Peyer's patch (tissue), 4 donors: Measurements from ENCODE around the gene AUTS2.

Source experiments
- CTCF ChIP-seq, 6 experiments: fragments of 450-650 bp in 4 of 6; fragments of 200-600 bp in 2 of 6; sonication (generic) in 1 of 6; IDR thresholded peaks; one replicate each; pipeline ENCODE4 v1.5.1; 2017 to 2019; ENCODE audit warnings: antibody characterized with exemption in 6 of 6, mild to moderate bottlenecking in 3 of 6, moderate library complexity in 1 of 6
- POLR2A ChIP-seq, 2 donors: fragments of 450-650 bp; IDR thresholded peaks; one replicate each; pipeline ENCODE4 v1.5.1; 2017; ENCODE audit warnings: antibody characterized with exemption in 2 of 2, mild to moderate bottlenecking in 2 of 2, moderate library complexity in 2 of 2

GRCh38 chr7:70614237-70615045 lies 1016.2 kb downstream of the AUTS2 start:
- TF ChIP-seq CTCF (IDR thresholded peaks at IDR 0.05) (no peak), POLR2A (IDR thresholded peaks at IDR 0.05) (no peak)
